GM19193 (cell line): Measurements from ENCODE around the gene GPR15LG.

Experiments used
- POLR2A ChIP-seq: IDR thresholded peaks from 4 replicates; pipeline ENCODE4 v1.6.1; 2011; ENCODE audit not compliant: insufficient read depth, insufficient read length; ENCODE audit errors: extremely low read depth

The GPR15LG gene

GRCh38 chr10:84217746-84218145, 44.1 kb downstream of the GPR15LG start:
- TF ChIP-seq POLR2A = no peak

- TF ChIP-seq POLR2A = no peak
These were observed 48.3 kb downstream of the GPR15LG start for GRCh38 chr10:84221916-84222315.

- no peak for TF ChIP-seq POLR2A
These were observed 50.9 kb downstream of the GPR15LG start for GRCh38 chr10:84224411-84225028.

- no peak for TF ChIP-seq POLR2A
These were observed 52.0 kb downstream of the GPR15LG start, which contains the start of gene LRIT2 for GRCh38 chr10:84225427-84226173. TSS of gene LRIT2 (minus strand) at chr10:84225544. CDS start at chr10:84225520, 24 bp downstream.

- no peak for TF ChIP-seq POLR2A
These were observed 53.0 kb downstream of the GPR15LG start for GRCh38 chr10:84226616-84227015.

- TF ChIP-seq POLR2A = no peak
These were observed 54.2 kb downstream of the GPR15LG start for GRCh38 chr10:84227810-84228209.

- TF ChIP-seq POLR2A = no peak
These were observed 56.8 kb downstream of the GPR15LG start for GRCh38 chr10:84230359-84230758.

GRCh38 chr10:84232376-84232775, 58.8 kb downstream of the GPR15LG start:
- TF ChIP-seq POLR2A = no peak

GRCh38 chr10:84233940-84234339, 60.3 kb downstream of the GPR15LG start:
- no peak for TF ChIP-seq POLR2A

- TF ChIP-seq POLR2A = no peak
These were observed 60.9 kb downstream of the GPR15LG start for GRCh38 chr10:84234479-84234878.
